HG03097 (cell line): ENCODE results near the gene IQSEC1.
"Not testable (repeated sequence)": the region's sequence is repeated elsewhere in the genome, so short reads cannot be mapped to it uniquely, and the experiment has no call there.

Experiments used
- ATAC-seq: cut with Tn5 transposase; IDR thresholded peaks from one replicate; pipeline ENCODE4 v1.9.1; 2021; ENCODE audit not compliant: unreplicated experiment, low FRiP score

IQSEC1 gene

GRCh38 chr3:12886106-12886679, 187.0 kb downstream of the IQSEC1 start:
- no peak for ATAC-seq

- ATAC-seq = no peak
Observed at GRCh38 chr3:12885583-12885930, 187.7 kb downstream of the IQSEC1 start.

GRCh38 chr3:12884790-12885582, 188.2 kb downstream of the IQSEC1 start:
- no peak for ATAC-seq

GRCh38 chr3:12884186-12884680, 189.0 kb downstream of the IQSEC1 start:
- no peak for ATAC-seq

- no peak for ATAC-seq
Observed at GRCh38 chr3:12882336-12883310, 190.6 kb downstream of the IQSEC1 start.

- ATAC-seq = not testable (repeated sequence)
Observed at GRCh38 chr3:12881858-12882257, 191.4 kb downstream of the IQSEC1 start.

- no peak for ATAC-seq
Observed at GRCh38 chr3:12879191-12879815, 193.9 kb downstream of the IQSEC1 start.

- not testable (repeated sequence) for ATAC-seq
Observed at GRCh38 chr3:12878758-12879157, 194.5 kb downstream of the IQSEC1 start.

GRCh38 chr3:12878141-12878574, 195.1 kb downstream of the IQSEC1 start:
- ATAC-seq = no peak

GRCh38 chr3:12877040-12877439, 196.2 kb downstream of the IQSEC1 start:
- ATAC-seq = no peak

- ATAC-seq = no peak
Observed at GRCh38 chr3:12875857-12876836, 197.1 kb downstream of the IQSEC1 start.

- ATAC-seq = no peak
Observed at GRCh38 chr3:12871404-12871983, 201.7 kb downstream of the IQSEC1 start.

- no peak for ATAC-seq
Observed at GRCh38 chr3:12870942-12871341, 202.3 kb downstream of the IQSEC1 start.

GRCh38 chr3:12869035-12869621, 204.1 kb downstream of the IQSEC1 start:
- no peak for ATAC-seq

GRCh38 chr3:12868039-12869034, 204.9 kb downstream of the IQSEC1 start:
- ATAC-seq = peak; percentile 55

GRCh38 chr3:12866836-12867235, 206.4 kb downstream of the IQSEC1 start:
- ATAC-seq = no peak

GRCh38 chr3:12865271-12865670, 208.0 kb downstream of the IQSEC1 start:
- no peak for ATAC-seq
